K562 (cell line): ENCODE results near the gene HOXC10.

Experiments
- CBX2 ChIP-seq: fragments of 200-600 bp; sonication (generic); IDR thresholded peaks from one replicate; pipeline ENCODE4 v1.6.1; 2012; ENCODE audit warnings: mild to moderate bottlenecking, low read length, inconsistent platforms; ENCODE audit not compliant: insufficient read depth, poor library complexity, severe bottlenecking
- PTBP1 ChIP-seq: fragments of 200-400 bp; formaldehyde crosslinking; IDR thresholded peaks from 2 replicates; pipeline ENCODE4 v1.6.1; 2017; ENCODE audit warnings: low read depth, low read length
- ZKSCAN1 ChIP-seq: fragments of 150-350 bp; IDR thresholded peaks from 2 replicates; pipeline ENCODE4 v1.6.1; 2016; ENCODE audit warnings: low read depth, low read length
- TF ChIP-seq, protein P1 (sequence below), 3 experiments: IDR thresholded peaks in 2 of 3; conservative IDR thresholded peaks in 1 of 3; 2 replicates each; pipeline ENCODE4 v1.5.1; 2011 to 2012; ENCODE audit warnings: low read length in 3 of 3, mild to moderate bottlenecking in 3 of 3, control low read depth in 2 of 3, improper control_type of control experiment in 1 of 3, inconsistent platforms in 1 of 3, low read depth in 1 of 3, mixed read lengths in 1 of 3, moderate library complexity in 1 of 3; ENCODE audit not compliant: insufficient read depth in 2 of 3

DNA sequence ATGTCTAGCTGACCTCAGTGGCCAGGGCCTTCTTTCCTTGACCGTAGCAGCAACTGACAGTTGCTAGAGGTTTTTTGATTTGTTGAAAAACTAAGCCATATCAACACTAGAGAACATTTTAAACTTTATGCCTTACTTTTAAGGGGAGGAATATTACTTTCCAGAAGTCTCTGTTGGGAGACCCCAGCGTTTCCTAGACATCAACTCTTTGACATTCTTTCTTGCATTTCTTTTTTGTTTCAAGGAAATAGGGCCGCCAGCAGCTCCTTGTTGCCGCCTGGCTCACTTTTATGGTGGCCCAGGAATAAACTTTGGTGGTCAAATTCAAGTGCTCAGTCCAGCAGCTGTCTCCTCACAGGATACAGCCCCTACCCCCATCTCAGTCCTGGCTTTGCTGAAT lies 14.5 kb upstream of the HOXC10 start:
- TF ChIP-seq, protein P1, sequence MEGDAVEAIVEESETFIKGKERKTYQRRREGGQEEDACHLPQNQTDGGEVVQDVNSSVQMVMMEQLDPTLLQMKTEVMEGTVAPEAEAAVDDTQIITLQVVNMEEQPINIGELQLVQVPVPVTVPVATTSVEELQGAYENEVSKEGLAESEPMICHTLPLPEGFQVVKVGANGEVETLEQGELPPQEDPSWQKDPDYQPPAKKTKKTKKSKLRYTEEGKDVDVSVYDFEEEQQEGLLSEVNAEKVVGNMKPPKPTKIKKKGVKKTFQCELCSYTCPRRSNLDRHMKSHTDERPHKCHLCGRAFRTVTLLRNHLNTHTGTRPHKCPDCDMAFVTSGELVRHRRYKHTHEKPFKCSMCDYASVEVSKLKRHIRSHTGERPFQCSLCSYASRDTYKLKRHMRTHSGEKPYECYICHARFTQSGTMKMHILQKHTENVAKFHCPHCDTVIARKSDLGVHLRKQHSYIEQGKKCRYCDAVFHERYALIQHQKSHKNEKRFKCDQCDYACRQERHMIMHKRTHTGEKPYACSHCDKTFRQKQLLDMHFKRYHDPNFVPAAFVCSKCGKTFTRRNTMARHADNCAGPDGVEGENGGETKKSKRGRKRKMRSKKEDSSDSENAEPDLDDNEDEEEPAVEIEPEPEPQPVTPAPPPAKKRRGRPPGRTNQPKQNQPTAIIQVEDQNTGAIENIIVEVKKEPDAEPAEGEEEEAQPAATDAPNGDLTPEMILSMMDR (IDR thresholded peaks at IDR 0.05 in 2 of 3, conservative IDR thresholded peaks at IDR 0.05 in 1 of 3; ENCODE audit: insufficient read depth in 2 of 3, low read depth in 1 of 3, low read length in 3 of 3) = no peak
- no peak for TF ChIP-seq ZKSCAN1
- no peak for TF ChIP-seq PTBP1
- TF ChIP-seq CBX2 = no peak
